RCC 7860 (cell line): ENCODE results near the gene AIMP1.

Experiments
- DNase-seq: peaks from one replicate; pipeline ENCODE4 v3.0.0-alpha.2; 2015; ENCODE audit warnings: low spot score
- FAIRE-seq: peaks from 2 replicates; lab custom pipeline; 2012; peaks lifted over from hg19 to GRCh38; lab: Jason Lieb, UNC

The AIMP1 gene

DNA sequence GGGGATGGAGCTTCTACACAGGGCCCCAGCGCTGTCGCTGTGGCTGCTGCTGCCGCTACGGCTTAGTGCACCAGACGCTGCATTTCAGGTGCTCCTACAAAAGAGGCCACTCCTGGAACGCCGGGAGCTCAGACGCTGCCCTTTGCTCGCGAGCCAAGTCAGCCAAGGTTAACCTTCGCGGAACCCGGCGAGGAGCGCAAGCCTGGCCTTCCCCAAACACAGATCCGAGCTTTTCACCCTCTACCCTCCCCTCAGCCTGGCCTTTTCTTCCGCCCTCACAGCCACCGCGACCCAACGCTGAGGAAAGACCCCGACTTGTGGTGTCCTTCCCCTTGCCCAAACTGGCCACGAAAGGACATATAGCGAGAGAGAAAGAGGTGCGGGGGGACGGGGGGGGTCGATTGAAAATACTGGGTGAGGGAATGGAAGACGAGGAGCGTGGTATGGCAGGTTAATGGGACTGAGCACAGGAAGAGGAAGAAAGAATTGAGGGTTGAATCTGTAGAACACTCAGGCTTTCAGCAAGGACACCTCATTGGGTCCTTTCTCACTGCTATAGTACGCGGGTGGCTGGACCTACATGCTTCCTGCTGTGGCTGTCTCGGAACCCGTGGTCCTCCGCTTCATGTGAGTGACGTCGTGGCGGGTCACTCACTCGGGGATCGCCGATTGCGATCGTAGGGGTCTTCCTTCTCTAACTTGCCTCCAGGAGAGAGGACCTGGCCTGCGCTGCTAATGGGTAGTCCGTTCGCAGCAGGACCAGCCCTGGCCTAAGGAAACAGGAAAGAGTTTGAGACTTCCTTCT lies at the start of gene AIMP1, which contains the start of gene TBCK:
TSS of gene AIMP1 (plus strand) at position 583 of the 805 bp plus-strand sequence. CDS start 8,460 bp downstream, outside the sequence.
TSS of gene TBCK (minus strand) at position 242 of the 805 bp plus-strand sequence. CDS start 7,249 bp downstream, outside the sequence.
- FAIRE-seq (peak; percentile 35), DNase-seq (peak; percentile 75)

DNA sequence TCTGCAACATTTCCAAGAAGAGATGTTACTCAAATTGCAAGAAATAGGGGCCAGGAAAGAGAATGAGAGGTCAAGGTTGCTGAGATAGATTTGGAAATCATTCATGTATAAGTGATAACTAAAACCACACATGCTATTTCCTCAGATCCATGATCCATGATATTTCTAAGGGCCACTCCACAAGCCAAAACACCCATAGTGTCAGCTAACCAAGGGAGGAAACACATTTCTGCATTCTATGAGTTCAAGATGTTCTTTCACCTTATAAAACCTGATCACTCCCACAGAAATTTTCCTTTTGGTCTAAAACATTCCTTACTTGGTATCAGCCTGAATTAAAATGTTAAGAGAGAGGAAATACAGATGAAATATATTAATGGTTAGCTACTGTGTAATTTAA lies 47.6 kb upstream of the AIMP1 start:
- no peak for FAIRE-seq

DNA sequence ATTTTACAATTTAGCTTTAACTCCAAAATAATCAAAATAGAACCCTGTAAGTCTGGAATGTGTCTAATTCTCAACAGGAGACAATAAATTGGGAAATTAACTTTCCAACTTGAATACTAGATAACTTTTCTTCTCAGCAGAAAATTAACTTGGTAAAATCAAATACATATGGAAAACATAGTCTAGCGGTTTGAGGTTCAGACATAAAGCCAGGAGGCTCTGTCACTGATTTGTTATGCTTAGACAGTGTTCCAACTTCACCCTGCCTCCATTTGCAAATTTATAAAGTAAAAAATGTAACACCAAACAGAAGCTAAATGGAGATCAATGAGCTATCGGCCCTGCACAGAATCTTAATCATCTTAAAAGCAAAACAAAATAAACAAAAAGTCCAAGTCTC lies 46.6 kb upstream of the AIMP1 start:
- no peak for DNase-seq
- FAIRE-seq, result no peak

More for the DNA sequence above, 47.6 kb upstream of the AIMP1 start:
- no peak for DNase-seq

DNA sequence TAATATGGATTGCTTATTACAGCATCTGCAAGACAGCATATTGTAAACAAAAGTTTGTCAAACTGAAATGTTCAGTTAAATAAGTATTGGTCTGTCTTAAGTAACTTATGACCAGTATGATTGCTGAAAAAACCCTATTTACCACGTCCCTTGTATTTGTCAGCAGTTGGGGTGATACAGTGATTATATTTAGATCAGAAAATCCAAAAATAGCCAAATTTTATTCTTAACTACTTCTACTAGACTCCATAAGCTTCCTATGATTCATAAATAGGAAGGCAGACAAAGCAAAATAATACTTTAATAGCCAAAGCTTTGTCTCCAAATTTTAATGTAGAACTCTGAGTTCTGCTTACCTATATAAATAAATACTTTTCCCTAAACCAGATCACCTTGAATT lies 45.6 kb upstream of the AIMP1 start:
- DNase-seq, result no peak
- FAIRE-seq, result no peak

DNA sequence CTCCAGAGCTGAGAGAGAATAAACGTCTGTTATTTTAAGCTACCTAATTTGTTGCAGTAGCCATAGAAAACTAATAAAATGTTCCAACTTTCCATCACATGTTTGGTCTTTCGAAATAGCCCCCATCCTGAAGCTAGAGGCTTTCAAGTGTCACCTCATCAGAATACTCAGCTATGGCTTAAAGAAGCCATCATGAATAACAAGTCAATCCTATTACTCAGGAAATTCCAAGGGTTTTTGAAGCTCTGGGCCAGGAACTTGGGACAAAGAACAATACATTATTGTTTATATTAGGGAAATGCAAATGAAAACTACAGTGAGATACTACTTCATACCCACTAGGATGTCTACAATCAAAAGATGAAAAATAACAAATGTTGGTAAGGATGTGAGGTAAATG lies 42.5 kb upstream of the AIMP1 start:
- FAIRE-seq (no peak), DNase-seq (no peak)

DNA sequence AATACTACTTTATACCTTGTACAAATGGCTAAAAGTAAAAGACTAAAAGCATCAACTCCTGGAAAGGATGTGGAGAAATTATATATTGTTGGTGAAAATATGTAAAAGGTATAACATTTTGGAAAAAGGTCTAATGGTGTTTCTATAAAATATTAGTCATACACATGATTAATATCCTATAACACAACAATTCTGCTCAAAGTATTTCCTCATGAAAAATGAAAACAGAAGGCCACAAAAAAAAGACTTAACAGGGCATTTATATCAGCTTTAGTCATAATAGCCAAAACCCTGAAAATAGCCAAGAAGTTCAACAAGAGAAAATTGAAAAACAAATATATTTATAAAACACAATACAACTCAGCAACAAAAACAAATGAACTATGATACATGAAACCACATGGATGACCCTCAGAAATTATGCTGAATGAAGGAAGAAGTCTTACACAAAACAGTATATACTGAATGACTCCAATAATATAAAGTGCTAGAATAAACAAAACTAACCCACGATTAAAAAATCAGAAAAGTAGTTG lies 39.1 kb upstream of the AIMP1 start:
- no peak for FAIRE-seq
- DNase-seq, result no peak

DNA sequence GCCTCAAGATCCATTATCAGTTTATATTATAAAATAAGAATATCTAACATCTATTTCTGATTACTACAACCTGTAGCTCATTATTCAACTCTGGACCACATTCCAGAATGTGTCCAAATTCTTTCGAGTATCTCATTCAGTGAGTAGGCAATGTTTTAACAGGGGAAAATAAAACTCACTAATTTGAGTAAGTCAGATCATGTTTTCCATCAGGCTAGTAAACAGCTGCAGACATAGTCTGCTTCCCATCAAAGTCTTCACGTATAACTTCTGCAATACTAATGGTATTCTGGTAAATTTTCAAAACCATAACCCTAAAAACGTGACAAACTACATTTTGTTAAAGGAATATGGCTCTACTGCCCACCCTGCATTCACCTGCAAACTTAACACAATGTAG lies 32.1 kb upstream of the AIMP1 start:
- DNase-seq, result no peak
- FAIRE-seq, result no peak

DNA sequence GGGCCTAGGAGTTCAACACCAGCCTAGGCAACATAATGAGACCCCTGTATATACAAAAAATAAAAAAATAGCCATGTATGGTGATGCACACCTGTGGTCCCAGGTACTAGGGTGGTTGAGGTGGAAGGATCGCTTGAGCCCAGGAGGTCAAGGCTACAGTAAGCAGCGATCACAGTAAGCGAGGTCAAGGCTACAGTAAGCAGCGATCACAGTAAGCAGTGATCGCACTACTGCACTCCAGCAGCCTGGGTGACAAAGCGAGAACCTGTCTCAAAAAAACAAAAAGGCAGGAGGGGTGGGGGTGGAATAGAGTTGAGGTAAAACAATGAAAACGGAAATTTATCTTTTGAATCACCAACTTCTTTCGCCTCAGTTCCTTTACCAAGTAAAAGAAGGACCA lies 29.7 kb upstream of the AIMP1 start:
- DNase-seq (no peak), FAIRE-seq (no peak)

DNA sequence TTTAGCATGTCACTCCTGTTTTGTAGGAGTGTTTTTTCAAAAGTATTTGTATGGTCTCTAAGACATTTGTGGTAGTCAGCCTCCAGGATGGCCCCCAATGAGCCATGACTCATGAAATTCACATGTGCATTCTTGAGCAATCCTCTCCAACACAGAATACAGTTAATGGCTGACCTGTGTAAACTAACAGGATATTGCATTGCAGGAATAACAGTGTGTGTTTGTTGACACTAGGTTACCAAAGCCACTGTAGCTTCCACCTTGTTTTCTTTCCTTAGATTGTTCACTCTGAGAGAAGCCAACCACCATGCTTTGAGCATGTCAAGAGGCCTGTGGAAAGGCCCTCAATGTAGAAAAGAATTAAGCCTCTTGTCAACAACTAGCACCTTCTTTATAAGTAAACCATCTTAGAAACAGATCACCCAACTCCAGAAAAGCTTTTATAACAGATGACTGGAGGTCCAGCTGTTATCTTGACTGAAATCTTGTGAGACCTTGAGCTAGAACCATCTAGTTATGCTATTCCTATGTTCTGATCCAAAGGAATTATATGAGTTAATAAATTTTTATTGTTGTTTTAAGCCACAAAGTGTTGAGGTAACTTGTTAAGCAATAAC lies 28.9 kb upstream of the AIMP1 start:
- peak; percentile 77 for DNase-seq
- FAIRE-seq, result peak; percentile 52

DNA sequence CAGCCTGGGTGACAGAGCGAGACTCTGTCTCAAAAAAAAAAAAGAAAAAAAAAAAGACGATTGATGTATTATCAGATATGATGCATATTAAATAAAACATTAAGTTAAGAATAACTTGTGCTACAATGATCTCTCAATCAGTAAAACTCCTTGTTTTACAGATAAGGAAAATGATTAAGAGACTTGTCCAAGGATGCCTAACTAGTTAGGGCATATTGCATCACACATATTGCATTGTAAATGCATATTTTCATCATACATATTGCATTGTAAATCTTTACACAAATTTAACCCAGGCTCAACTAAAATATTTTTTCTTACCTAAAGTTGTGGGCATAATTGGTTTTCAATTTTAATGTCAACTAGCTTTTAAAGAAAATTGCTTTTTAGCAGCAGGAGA lies 26.6 kb upstream of the AIMP1 start:
- FAIRE-seq, result no peak
- no peak for DNase-seq

DNA sequence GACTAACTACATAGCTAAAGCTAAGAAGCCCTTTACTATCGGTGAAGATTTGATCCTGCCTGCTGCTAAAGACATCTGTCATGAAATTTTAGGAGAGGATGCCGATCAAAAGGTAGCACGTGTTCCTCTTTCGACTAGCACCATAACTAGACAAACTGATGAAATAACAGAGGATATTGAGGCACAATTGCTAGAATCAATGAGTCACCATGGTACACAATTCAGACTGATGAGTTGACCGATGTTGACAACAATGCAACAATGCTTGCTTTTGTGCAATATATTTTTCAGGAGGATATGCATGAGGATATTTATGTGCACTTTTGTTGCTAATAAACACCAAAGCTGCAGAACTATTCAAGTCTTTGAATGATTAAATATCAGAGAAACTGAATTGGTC lies 24.7 kb upstream of the AIMP1 start:
- FAIRE-seq, result no peak
- DNase-seq, result no peak

DNA sequence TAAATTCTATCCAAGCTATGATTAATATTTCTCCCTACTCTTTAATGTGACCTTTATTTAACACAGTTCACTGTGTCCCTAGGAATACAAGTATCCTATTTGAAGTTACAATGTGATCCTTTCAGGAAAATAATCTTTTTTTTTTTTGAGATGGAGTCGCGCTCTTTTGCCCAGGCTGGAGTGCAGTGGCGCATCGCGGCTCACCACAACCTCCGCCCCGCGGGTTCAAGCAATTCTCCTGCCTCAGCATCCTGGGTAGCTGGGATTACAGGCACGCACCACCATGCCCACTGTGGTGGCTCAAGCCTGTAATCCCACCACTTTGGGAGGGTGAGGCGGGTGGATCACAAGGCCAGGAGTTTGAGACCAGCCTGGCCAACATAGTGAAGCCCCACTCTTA lies 22.3 kb upstream of the AIMP1 start:
- DNase-seq (no peak), FAIRE-seq (no peak)

DNA sequence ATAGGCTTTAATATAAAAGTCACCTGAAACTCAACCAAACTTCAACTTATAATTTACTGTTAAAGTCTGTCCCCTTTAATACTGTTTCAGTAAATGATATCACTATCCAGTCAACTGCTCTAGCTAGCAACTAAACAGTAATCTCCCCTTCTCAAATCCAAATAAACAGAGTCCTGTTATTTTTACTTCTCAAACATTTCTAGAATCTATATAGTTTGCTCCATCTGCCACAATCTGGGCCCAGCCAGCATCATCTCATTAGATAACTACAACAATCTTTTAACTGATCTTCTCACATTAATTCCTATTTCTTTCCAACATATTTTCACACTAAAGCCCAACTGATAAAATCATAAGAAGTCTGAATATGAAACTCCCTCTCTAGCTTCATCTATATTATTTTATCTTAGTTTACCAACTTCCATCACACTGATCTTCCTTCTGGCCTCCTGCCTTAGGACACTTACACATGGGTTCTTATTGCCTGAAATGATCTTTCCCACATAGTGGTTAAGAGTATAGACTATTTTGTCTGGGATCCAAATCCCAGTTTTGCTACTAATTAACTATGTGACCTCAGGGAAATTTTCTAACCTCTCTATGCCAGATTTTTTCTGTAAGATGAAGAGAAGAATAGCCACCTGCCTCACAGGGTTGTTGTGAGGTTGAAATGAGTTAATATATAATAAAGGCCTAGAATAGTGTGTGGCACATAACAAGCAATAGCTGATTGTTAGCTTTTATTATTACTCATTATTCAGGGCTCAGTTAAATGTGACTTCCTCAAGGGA lies 18.9 kb upstream of the AIMP1 start:
- FAIRE-seq (peak; percentile 56), DNase-seq (no peak)

DNA sequence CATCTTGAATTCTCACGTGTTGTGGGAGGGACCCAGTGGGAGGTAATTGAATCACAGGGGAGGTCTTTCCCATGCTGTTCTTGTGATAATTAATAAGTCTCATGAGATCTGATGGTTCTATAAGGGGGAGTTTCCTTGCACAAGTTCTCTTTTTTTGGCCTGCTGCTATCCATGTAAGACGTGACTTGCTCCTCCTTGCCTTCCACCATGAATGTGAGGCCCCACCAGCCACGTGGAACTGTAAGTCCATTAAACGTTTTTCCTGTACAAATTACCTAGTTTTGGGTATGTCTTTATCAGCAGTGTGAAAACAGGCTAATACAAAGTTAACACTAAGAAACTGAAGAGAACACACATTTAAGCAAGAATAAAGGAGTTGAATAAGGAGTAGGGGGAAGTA lies 16.4 kb upstream of the AIMP1 start:
- DNase-seq (no peak), FAIRE-seq (no peak)

DNA sequence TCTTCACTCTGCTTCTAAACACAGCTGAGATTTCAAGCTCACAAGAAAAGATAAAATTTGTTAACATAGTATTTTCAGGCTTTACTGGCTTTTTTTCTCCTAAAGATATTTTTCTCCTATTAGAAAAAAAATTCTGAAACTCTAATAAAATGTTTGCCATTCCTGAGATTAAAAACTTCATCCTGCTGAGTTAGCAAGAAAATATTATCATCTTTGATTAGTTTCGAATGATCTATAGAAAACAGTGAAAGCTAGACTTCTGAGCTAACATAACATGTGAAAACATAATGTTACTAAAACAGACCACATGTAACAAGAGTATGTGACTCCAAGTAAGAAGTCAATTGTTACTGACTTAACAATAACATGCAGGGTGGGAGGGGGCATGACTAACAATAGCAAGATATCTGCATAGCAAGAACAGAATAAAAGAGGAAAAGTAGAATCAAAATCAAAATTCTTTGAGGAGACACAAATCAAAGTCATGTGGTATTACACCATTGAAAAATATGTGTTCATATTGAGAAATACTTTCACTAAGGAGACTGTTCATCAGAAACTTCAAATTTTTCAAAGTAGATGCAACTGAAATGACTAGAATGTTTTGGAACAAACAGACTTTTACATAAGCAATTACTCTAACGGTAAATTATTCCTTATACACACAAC lies 14.8 kb upstream of the AIMP1 start:
- no peak for DNase-seq
- no peak for FAIRE-seq

DNA sequence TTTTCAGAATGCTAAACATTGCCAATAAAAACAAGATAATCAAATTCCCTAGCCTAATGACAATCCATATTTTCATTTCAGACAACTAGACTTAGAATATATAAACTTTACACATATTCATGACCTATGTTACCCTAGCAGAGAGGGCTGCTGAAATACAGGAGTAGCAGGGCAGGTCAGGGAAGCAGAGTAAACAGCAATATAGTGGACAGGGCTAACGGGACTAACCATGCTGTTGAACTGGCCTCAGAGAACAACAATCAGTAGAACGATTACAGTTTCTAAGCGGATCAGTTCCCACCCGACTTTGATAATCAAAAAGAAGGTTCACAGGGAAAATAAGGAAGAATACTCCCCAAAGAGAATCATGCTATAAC lies 14.3 kb upstream of the AIMP1 start:
- DNase-seq (no peak), FAIRE-seq (no peak)

DNA sequence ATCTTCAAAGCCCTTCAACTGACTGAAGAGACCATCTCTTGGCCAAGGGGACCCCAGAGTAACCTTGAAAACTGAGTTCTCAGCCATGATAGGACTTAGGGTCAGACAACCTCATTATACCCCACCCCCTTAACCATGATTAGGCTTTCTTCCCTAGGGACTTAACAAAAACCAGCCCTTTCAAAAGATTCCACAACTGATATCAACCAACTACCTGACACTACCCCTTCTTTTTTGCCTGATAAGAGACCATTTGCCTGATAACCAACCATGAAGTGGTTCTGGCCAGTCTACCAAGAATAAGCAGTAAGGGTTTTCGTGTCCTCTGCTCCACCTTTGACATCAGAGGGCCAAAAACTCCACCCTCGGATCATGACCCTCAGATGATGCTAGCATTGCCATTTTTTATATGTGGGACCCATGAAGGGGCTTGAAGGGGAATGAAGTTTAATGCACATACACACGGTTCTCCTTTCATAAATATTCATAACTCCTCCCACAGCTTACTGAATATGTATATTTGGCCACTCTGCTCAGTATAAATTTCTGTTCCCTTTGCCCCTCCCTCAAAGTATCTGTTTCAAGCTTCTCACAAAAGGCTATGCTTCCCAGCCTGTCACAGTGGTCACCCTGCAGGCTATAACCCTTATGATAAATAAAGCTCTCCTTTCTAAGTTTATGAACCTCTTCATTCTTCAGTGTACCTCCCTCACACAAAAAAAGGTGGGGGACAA lies 12.6 kb upstream of the AIMP1 start:
- no peak for DNase-seq
- FAIRE-seq, result no peak

DNA sequence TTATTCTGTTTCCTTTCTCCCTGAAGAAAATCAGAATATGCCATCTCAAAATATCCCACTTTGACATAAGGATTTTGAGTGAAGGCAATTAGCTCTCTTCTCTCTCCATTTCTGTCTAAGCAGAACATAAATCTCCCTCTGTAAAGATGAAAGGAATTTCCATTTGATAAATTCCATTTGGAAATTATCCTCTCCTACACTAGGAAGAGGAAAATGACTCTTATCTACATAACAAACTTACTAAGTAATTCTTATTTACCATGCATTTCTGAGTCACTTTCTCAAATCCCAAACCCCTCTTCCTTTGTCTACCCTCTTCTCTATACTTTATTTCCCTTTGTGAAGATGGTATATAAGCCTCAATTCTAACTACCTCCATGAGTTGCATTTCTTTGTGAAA lies 11.7 kb upstream of the AIMP1 start:
- FAIRE-seq (no peak), DNase-seq (no peak)

DNA sequence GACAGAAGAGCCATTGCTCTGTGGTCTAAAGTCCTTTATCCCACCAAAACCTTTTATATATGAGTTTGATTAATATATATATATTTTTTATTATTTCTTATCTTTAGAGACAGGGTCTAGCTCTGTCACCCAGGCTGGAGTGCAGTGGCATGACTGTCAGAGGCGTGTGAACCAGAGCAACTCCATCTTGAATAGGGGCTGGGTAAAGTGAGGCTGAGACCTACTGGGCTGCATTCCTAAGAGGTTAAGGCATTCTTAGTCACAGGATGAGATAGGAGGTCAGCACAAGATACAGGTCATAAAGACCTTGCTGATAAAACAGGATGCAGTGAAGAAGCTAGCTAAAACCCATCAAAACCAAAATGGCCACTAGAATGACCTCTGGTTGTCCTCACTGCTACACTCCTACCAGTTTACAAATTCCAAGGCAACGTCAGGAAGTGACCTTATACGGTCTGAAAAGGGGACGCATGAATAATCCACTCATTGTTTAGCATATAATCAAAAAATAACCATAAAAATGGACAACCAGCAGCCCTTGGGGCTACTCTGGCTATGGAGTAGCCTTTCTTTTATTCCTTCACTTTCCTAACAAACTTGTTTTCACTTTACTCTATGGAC lies 10.8 kb upstream of the AIMP1 start:
- DNase-seq (no peak), FAIRE-seq (no peak)

DNA sequence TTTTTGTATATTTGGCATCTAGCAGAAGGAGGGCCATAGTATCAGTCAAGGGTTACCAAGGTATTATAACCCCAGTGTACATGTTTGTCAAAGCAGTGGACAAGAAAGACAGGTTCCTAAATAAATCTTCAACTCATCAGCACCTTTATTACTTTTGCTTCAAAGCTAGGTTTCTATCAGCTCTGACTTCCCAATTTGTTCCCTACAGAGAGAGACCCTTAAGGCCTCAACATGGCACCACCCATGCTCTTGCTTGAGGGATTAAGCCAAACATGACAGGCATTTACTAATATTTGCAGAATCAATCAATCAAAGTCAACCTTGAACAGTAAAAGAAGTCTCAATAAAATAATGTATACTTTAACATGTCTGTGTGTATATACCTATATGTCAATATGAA lies 9.8 kb upstream of the AIMP1 start:
- DNase-seq, result no peak
- no peak for FAIRE-seq
